Activated CD4-positive, alpha-beta T cell treated with anti-CD3 and anti-CD28 coated beads for 48 hours (primary cell): Measurements from ENCODE around the gene SYT13.
A peak's percentile ranks its signal among the peaks of the same experiment; 100 is the strongest.

ENCODE experiments used
- DNase-seq: peaks from one replicate; pipeline ENCODE4 v3.0.0-alpha.2; 2020

Gene SYT13

GRCh38 chr11:45305874-45306623, 19.9 kb upstream of the SYT13 start:
- DNase-seq: no peak

- DNase-seq: no peak
These were observed 18.8 kb upstream of the SYT13 start for GRCh38 chr11:45304992-45305335.

- no peak for DNase-seq
These were observed 18.2 kb upstream of the SYT13 start for GRCh38 chr11:45304111-45304991.

- no peak for DNase-seq
These were observed 17.2 kb upstream of the SYT13 start for GRCh38 chr11:45303316-45303715.

- no peak for DNase-seq
These were observed 15.6 kb upstream of the SYT13 start for GRCh38 chr11:45301537-45302246.

- no peak for DNase-seq
These were observed 14.6 kb upstream of the SYT13 start for GRCh38 chr11:45300715-45301114.

GRCh38 chr11:45298718-45299117, 12.6 kb upstream of the SYT13 start:
- no peak for DNase-seq

- no peak for DNase-seq
These were observed 9.9 kb upstream of the SYT13 start for GRCh38 chr11:45296075-45296474.

GRCh38 chr11:45294499-45294898, 8.4 kb upstream of the SYT13 start:
- no peak for DNase-seq

- DNase-seq: peak; percentile 77
These were observed 7.5 kb upstream of the SYT13 start for GRCh38 chr11:45293566-45294192.

GRCh38 chr11:45290586-45290985, 4.4 kb upstream of the SYT13 start:
- no peak for DNase-seq

- no peak for DNase-seq
These were observed 3.2 kb upstream of the SYT13 start for GRCh38 chr11:45289369-45289768.

GRCh38 chr11:45288339-45288738, 2.2 kb upstream of the SYT13 start:
- DNase-seq: no peak

GRCh38 chr11:45287316-45287903, 1.3 kb upstream of the SYT13 start:
- DNase-seq: no peak

- DNase-seq: no peak
These were observed 802 bp downstream of the SYT13 start for GRCh38 chr11:45285250-45285828.

- no peak for DNase-seq
These were observed 4.1 kb downstream of the SYT13 start for GRCh38 chr11:45282081-45282480.

GRCh38 chr11:45280449-45280848, 5.7 kb downstream of the SYT13 start:
- DNase-seq: no peak

GRCh38 chr11:45279645-45280044, 6.5 kb downstream of the SYT13 start:
- DNase-seq: no peak

GRCh38 chr11:45278714-45279113, 7.4 kb downstream of the SYT13 start:
- no peak for DNase-seq

GRCh38 chr11:45275828-45276227, 10.3 kb downstream of the SYT13 start:
- DNase-seq: no peak

GRCh38 chr11:45274206-45274605, 11.9 kb downstream of the SYT13 start:
- DNase-seq: no peak

- no peak for DNase-seq
These were observed 12.6 kb downstream of the SYT13 start for GRCh38 chr11:45273509-45273908.
